IPS-20b (cell line): Measurements from ENCODE around the gene RNF144A.

Experiments used
- H3K27ac ChIP-seq: one replicate; pipeline ENCODE4 v1.5.1; 2013; ENCODE audit warnings: low read length
- H3K27me3 ChIP-seq: 2 replicates; pipeline ENCODE4 v1.6.1; 2013; ENCODE audit warnings: mild to moderate bottlenecking, low read length, inconsistent platforms; ENCODE audit not compliant: insufficient read depth
- H3K36me3 ChIP-seq: 2 replicates; pipeline ENCODE4 v1.6.1; 2013; ENCODE audit warnings: low read depth, mild to moderate bottlenecking, inconsistent platforms, low read length, moderate library complexity; ENCODE audit not compliant: insufficient read depth
- H3K4me1 ChIP-seq: 2 replicates; pipeline ENCODE4 v1.6.1; 2013; ENCODE audit warnings: mild to moderate bottlenecking, control low read depth, inconsistent platforms, low read length, moderate library complexity; ENCODE audit not compliant: insufficient read depth
- H3K4me3 ChIP-seq: 2 replicates; pipeline ENCODE4 v1.5.1; 2013; ENCODE audit warnings: mild to moderate bottlenecking, low read length, inconsistent platforms
- H3K9ac ChIP-seq: 2 replicates; pipeline ENCODE4 v1.6.1; 2013; ENCODE audit warnings: low read depth, mild to moderate bottlenecking, inconsistent platforms, low read length, moderate library complexity
- H3K9me3 ChIP-seq: 2 replicates; pipeline ENCODE4 v1.6.1; 2013; ENCODE audit warnings: mild to moderate bottlenecking, low read depth, low read length, inconsistent platforms; ENCODE audit not compliant: insufficient read depth

The RNF144A gene

GRCh38 chr2:6943971-6944370 is 26.8 kb downstream of the RNF144A start:
- no peak overlapping the region for H3K4me3 ChIP-seq
- H3K4me1 ChIP-seq, result peaks cover 21% of the 10 kb centered on the region; the same call in 1 of the 2 replicates
- no peak overlapping the region for H3K9ac ChIP-seq

GRCh38 chr2:6944555-6944954 is 27.3 kb downstream of the RNF144A start:
- Histone ChIP-seq H3K4me3 (no peak overlapping the region), H3K27me3 (no peaks in the 10 kb centered on the region), H3K36me3 (peaks cover 14% of the 10 kb centered on the region)

More at GRCh38 chr2:6943971-6944370, 26.8 kb downstream of the RNF144A start:
- Histone ChIP-seq H3K27ac (no peak overlapping the region), H3K9me3 (no peaks in the 10 kb centered on the region), H3K27me3 (no peaks in the 10 kb centered on the region), H3K36me3 (peaks cover 14% of the 10 kb centered on the region)

GRCh38 chr2:6945087-6945813 is 28.0 kb downstream of the RNF144A start:
- H3K4me1 ChIP-seq, result peaks cover 9% of the 10 kb centered on the region; the same call in 1 of the 2 replicates
- no peak overlapping the region for H3K9ac ChIP-seq
- H3K27ac ChIP-seq, result no peak overlapping the region
- no peaks in the 10 kb centered on the region for H3K9me3 ChIP-seq
- H3K4me3 ChIP-seq, result no peak overlapping the region
- no peaks in the 10 kb centered on the region for H3K27me3 ChIP-seq
- H3K36me3 ChIP-seq, result peaks cover 14% of the 10 kb centered on the region

More at GRCh38 chr2:6944555-6944954, 27.3 kb downstream of the RNF144A start:
- Histone ChIP-seq H3K9ac (no peak overlapping the region), H3K9me3 (no peaks in the 10 kb centered on the region), H3K27ac (no peak overlapping the region), H3K4me1 (peaks cover 16% of the 10 kb centered on the region; the same call in 1 of the 2 replicates)

- Histone ChIP-seq H3K4me1 (peaks cover 3% of the 10 kb centered on the region; the same call in 1 of the 2 replicates), H3K27ac (no peak overlapping the region), H3K9ac (no peak overlapping the region), H3K27me3 (no peaks in the 10 kb centered on the region), H3K9me3 (no peaks in the 10 kb centered on the region), H3K36me3 (peaks cover 14% of the 10 kb centered on the region), H3K4me3 (no peak overlapping the region)
Measured at GRCh38 chr2:6945821-6946220, 28.6 kb downstream of the RNF144A start.

- Histone ChIP-seq H3K4me3 (no peak overlapping the region), H3K9ac (no peak overlapping the region), H3K9me3 (no peaks in the 10 kb centered on the region), H3K36me3 (peaks cover 13% of the 10 kb centered on the region), H3K27ac (no peak overlapping the region), H3K4me1 (no peaks in the 10 kb centered on the region), H3K27me3 (no peaks in the 10 kb centered on the region)
Measured at GRCh38 chr2:6946722-6947121, 29.5 kb downstream of the RNF144A start.

GRCh38 chr2:6947929-6948676 is 30.9 kb downstream of the RNF144A start:
- no peaks in the 10 kb centered on the region for H3K27me3 ChIP-seq
- no peak overlapping the region for H3K4me3 ChIP-seq
- H3K36me3 ChIP-seq, result peaks cover 4% of the 10 kb centered on the region; the same call in 1 of the 2 replicates
- H3K4me1 ChIP-seq, result no peaks in the 10 kb centered on the region
- H3K27ac ChIP-seq, result no peak overlapping the region
- H3K9ac ChIP-seq, result no peak overlapping the region
- H3K9me3 ChIP-seq, result no peaks in the 10 kb centered on the region

- Histone ChIP-seq H3K36me3 (no peaks in the 10 kb centered on the region), H3K9ac (no peak overlapping the region), H3K4me1 (no peaks in the 10 kb centered on the region), H3K4me3 (no peak overlapping the region), H3K9me3 (no peaks in the 10 kb centered on the region), H3K27ac (no peak overlapping the region), H3K27me3 (no peaks in the 10 kb centered on the region)
Measured at GRCh38 chr2:6948677-6949351, 31.6 kb downstream of the RNF144A start.

GRCh38 chr2:6951046-6951445 is 33.8 kb downstream of the RNF144A start:
- no peaks in the 10 kb centered on the region for H3K27me3 ChIP-seq
- H3K27ac ChIP-seq, result no peak overlapping the region
- no peak overlapping the region for H3K4me3 ChIP-seq
- H3K9me3 ChIP-seq, result no peaks in the 10 kb centered on the region
- no peaks in the 10 kb centered on the region for H3K36me3 ChIP-seq
- H3K9ac ChIP-seq, result no peak overlapping the region
- H3K4me1 ChIP-seq, result no peaks in the 10 kb centered on the region

GRCh38 chr2:6952101-6952500 is 34.9 kb downstream of the RNF144A start:
- Histone ChIP-seq H3K9ac (no peak overlapping the region), H3K4me3 (no peak overlapping the region), H3K27ac (no peak overlapping the region), H3K36me3 (no peaks in the 10 kb centered on the region), H3K4me1 (no peaks in the 10 kb centered on the region), H3K9me3 (no peaks in the 10 kb centered on the region), H3K27me3 (no peaks in the 10 kb centered on the region)

- Histone ChIP-seq H3K27me3 (no peaks in the 10 kb centered on the region), H3K27ac (no peak overlapping the region), H3K36me3 (no peaks in the 10 kb centered on the region), H3K4me1 (no peaks in the 10 kb centered on the region), H3K9me3 (no peaks in the 10 kb centered on the region), H3K4me3 (no peak overlapping the region), H3K9ac (no peak overlapping the region)
Measured at GRCh38 chr2:6954586-6954985, 37.4 kb downstream of the RNF144A start.

GRCh38 chr2:6955511-6956136 is 38.4 kb downstream of the RNF144A start:
- H3K9ac ChIP-seq, result no peak overlapping the region
- H3K4me3 ChIP-seq, result no peak overlapping the region
- H3K4me1 ChIP-seq, result no peaks in the 10 kb centered on the region
- no peak overlapping the region for H3K27ac ChIP-seq
- H3K27me3 ChIP-seq, result no peaks in the 10 kb centered on the region
- no peaks in the 10 kb centered on the region for H3K9me3 ChIP-seq
- no peaks in the 10 kb centered on the region for H3K36me3 ChIP-seq
